Esophagus squamous epithelium (tissue), 4 donors: Measurements from ENCODE around the gene MYL5.

Source experiments
- POLR2A ChIP-seq, 4 donors: fragments of 450-650 bp; IDR thresholded peaks; one replicate each; pipeline ENCODE4 v1.6.1; 2017; ENCODE audit warnings: antibody characterized with exemption in 4 of 4, mild to moderate bottlenecking in 4 of 4, moderate library complexity in 3 of 4
- TF ChIP-seq, protein P1 (sequence below), 6 experiments: fragments of 450-650 bp in 4 of 6; fragments of 200-600 bp in 2 of 6; sonication (generic) in 2 of 6; IDR thresholded peaks; one replicate each; pipeline ENCODE4 v1.5.1; 2016 to 2019; ENCODE audit warnings: antibody characterized with exemption in 6 of 6, mild to moderate bottlenecking in 4 of 6, moderate library complexity in 4 of 6

DNA sequence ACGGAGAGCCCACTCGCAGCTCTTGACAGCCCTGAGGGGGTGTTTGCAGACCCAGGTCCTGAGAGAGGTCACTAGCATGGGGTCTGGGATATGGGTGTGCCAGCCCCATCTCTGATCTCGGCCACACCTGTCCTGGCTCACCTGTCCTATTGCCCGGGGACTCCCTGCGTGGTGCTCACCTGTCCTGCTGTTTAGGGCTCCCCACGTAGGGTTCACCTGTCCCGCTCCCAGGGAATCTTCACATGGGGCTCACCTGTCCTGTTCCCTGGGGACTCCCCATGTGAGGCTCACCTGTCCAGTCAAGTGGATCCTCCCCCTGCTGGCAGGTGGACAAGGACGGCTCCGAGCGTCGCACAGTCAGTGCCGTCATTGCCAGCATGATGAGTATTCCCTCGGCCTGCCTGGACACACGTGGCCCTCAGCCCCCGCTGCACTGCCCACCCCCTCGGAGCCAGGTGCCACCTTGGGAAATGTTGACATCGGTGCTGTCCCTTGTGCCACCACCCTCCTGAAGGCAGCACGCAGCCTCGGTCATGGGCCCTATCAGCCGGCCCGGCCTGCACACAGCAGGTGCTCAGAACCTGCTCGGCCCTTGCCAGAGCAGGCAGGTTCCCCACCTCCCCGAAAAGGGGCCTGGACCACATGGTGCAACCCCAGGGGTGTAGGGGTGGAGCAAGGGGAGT lies 8.3 kb downstream of the MYL5 start:
- no peak for TF ChIP-seq POLR2A (IDR thresholded peaks at IDR 0.05)
- TF ChIP-seq, protein P1, sequence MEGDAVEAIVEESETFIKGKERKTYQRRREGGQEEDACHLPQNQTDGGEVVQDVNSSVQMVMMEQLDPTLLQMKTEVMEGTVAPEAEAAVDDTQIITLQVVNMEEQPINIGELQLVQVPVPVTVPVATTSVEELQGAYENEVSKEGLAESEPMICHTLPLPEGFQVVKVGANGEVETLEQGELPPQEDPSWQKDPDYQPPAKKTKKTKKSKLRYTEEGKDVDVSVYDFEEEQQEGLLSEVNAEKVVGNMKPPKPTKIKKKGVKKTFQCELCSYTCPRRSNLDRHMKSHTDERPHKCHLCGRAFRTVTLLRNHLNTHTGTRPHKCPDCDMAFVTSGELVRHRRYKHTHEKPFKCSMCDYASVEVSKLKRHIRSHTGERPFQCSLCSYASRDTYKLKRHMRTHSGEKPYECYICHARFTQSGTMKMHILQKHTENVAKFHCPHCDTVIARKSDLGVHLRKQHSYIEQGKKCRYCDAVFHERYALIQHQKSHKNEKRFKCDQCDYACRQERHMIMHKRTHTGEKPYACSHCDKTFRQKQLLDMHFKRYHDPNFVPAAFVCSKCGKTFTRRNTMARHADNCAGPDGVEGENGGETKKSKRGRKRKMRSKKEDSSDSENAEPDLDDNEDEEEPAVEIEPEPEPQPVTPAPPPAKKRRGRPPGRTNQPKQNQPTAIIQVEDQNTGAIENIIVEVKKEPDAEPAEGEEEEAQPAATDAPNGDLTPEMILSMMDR (IDR thresholded peaks at IDR 0.05) = no peak
